Right ventricle myocardium superior (tissue), 1 donor: ENCODE data around the gene SBF1. TPM values are rescaled to one million over a fixed set of nuclear protein-coding genes. Genes with fewer than 3 reads are reported as not detected.
"Not testable (repeated sequence)": the region's sequence is repeated elsewhere in the genome, so short reads cannot be mapped to it uniquely, and the experiment has no call there.

ENCODE experiments used
- ATAC-seq: fragments of 200-7000 bp; cut with Tn5 transposase; one replicate; pipeline ENCODE4 v1.9.1; 2020; ENCODE audit warnings: mild to moderate bottlenecking; ENCODE audit not compliant: poor library complexity
- DNase-seq: peaks from one replicate; pipeline ENCODE4 v3.0.0-alpha.2; 2020
- intact Hi-C: fragments of 100-400 bp; cut with DNase I; formaldehyde crosslinking; loops from one replicate; pipeline ENCODE4 v1.11.2; 2022
- total RNA-seq: library from RNA; stranded (reverse); fragmentation: NEBNext Ultra II Directional; extraction: Animal tissue kit (Norgen Biotek cat#: 25700); gene quantifications from one replicate; pipeline ENCODE4 v1.2.1, GENCODE V29; 2021
- donor health status: DM: no; HTN: yes; CAD: no; lungs with severe emphysema.

The SBF1 gene
- total RNA-seq, 1 donor from 2014 or later = 46.6 TPM

DNA sequence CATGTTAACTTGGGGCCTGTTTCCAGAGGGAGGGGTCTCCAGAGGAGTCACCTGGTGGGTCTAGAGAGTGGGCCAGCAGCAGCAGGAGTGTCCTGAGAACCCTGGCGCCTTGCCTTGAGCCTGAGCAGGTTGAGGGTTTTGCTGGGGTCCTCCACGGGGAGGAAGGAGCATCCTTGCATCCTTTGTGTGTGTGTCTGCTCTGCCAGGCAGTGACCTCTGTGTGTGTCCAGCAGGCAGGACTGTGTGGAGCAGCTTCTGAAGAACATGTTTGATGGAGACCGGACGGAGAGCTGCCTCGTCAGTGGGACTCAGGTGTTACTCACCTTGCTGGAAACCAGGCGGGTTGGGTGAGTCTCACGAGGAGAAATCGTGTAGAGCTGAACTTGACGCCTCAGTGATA is 55.7 kb downstream of the SBF1 start:
- no peak for ATAC-seq
- DNase-seq = peak; percentile 32
- intact Hi-C loops = no loop called here

DNA sequence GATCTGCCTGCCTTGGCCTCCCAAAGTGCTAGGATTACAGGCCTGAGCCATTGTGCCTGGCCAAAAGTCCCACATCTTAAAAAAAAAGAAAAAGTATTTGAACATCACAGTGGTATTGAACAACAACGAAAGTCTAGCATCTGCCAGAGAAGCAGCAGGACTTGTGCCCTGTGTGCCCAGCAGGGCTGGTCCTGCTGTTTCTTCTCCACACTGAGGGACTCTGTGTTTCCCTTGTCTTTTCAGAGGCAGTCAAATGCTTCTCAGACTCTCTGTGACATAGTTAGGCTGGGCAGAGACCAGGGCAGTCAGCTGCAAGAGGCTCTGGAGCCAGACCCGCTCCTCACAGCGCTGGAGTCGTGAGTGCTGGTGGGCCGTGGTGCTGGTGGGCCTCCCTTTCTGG is 56.2 kb downstream of the SBF1 start:
- DNase-seq = peak; percentile 24
- no peak for ATAC-seq
- intact Hi-C loops = no loop called here

DNA sequence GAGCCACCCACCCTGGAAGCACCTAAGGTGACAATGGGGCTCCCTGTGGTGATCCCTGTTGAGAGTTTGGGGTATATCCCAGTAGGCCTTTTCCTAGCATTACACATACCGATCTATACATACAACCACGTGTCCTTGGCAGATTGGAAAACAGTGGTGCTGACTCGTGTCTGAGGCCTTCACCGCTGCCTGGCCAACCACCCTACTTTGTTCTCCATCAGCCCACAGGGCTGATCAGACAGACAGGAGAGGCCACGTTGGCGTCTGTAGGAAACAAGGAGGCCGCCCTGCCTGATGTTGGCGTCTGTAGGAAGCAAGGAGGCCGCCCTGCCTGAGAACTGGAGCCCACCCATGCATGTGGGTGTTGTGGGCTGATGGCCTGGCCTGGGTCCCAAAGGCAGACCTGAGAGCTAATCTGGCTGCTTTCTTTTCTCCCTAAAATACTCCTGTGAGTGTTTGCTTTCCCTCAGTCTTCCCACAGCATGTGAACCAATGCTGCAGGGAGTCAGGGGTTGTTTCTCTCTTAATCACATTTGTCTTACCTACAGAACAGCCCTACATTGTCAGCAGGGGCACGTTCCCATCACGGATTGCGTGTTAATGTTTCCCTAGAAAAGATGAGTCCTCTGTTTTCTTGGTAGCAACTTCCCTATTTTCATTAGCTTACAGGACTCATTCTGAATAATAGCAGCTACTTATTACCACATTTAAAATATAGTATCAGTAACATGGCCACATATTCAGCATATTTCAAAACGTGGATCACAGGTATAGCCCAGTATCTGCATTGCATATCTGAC is 57.2 kb downstream of the SBF1 start:
- intact Hi-C loops = no loop called here
- peak; percentile 36 for DNase-seq
- no peak for ATAC-seq

DNA sequence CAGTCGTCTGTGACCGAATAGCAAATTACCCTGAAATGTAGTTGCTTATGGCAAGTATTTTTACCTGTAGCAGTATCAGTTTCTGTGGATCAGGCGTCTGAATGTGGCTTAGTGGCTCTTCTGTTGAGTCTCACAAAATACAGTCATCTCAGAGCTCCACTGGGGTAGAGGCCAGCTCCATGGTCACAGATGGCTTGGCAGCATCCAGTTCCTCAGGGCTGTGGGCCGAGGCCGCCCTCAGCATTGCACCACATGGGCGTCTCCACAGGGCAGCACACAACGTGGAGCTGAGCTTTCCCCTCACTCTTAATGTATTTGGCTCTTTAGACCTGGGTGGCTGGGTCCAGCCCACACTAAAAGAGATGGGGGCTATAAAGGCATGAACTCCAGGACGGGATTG is 57.8 kb downstream of the SBF1 start:
- peak; percentile 38 for DNase-seq
- ATAC-seq = no peak
- intact Hi-C loops = no loop called here

DNA sequence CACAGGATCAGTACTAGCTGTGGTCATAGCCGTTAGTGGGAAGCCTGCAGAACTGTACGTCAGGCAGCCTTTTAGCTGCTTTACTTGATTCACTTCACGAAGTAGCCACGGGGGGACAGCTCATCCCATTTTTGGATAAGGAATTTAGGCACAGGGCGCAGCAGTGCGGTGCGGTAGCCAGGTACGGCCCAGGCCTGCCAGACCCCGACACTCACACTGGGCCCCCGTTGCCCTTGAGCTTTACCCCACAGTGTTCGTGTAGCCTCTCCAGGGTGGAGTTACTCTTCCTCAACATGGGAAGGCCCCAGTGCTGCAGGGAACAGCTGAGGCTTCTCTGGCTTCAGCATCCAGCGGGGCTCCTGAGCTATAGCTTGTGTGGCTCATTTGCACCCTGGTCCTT is 59.4 kb downstream of the SBF1 start:
- ATAC-seq (no peak), DNase-seq (peak; percentile 24)
- intact Hi-C loops = no loop called here

DNA sequence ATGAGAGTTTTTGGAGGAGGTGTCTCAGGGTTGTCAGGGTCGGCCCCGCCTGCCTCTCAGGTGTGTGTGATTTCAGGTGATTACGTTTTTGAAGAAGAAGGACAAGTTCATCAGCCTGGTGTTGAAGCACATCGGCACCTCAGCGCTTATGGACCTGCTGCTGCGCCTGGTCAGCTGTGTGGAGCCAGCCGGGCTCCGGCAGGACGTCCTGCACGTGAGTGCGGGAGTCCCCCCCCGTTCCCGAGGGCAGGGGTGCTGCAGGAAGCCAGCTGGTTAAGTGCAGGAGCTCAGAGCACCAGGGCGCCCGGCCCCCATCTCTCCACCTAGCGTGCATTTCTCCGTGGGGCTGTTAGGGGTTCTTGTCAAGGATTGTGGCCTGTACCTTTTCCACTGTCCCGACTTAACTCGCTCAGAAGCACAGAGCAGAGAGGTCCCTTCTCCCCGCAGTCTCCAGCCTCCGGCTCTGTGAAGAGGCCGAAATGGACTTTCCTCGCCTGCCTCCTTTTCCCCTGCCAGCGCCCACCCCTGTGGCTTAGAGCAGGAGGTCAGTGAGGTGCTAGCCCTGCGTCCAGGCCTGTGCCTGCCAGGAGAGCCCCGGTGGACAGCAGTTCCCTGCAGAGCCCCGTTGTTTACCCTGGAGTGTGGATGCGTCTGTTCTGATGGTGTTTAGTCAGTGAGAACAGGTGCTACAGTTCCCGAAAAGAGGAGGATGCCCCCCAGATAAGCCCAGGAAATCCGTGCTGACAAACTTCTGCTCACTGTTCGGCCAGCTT is 60.2 kb downstream of the SBF1 start:
- DNase-seq (no peak), ATAC-seq (no peak)
- intact Hi-C loops = no loop called here

DNA sequence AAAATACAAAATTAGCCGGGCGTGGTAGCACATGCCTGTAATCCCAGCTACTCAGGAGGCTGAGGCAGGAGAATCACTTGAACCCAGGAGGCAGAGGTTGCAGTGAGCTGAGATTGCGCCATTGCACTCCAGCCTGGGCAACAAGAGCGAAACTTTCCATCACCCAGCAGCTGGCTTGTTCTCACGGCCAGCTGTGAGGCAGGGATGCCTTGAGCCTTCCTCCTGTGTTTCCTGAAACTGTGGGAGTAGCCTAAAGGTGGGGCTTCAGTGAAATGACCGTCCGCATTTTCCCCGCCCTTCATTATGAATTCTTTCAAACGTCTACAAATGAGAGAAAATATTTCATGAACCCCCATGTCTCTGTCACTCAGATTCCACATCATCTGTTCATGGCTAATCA is 65.9 kb downstream of the SBF1 start:
- intact Hi-C loops, ATAC-seq, DNase-seq: not testable (repeated sequence)

DNA sequence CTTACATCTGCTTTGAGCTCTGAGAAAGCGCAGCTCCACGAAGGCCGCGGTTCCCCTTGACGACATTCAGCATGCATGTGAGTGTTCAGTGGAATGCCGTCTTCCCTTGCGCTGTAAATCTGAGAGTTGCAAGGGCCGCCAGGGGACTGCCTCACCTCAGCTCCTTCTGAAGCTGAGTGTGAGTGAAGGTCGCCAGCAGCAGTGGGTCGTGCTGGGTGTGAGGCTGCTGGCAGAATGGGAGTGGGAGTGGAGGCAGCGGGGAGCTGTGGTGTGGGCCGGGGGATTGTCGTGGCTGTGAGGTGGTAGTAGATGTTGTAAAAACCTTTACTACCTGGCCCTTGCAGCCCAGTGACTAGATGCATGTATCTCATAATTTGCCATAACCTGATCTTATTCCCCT is 66.5 kb downstream of the SBF1 start:
- ATAC-seq (no peak), DNase-seq (no peak)
- intact Hi-C loops = no loop called here

DNA sequence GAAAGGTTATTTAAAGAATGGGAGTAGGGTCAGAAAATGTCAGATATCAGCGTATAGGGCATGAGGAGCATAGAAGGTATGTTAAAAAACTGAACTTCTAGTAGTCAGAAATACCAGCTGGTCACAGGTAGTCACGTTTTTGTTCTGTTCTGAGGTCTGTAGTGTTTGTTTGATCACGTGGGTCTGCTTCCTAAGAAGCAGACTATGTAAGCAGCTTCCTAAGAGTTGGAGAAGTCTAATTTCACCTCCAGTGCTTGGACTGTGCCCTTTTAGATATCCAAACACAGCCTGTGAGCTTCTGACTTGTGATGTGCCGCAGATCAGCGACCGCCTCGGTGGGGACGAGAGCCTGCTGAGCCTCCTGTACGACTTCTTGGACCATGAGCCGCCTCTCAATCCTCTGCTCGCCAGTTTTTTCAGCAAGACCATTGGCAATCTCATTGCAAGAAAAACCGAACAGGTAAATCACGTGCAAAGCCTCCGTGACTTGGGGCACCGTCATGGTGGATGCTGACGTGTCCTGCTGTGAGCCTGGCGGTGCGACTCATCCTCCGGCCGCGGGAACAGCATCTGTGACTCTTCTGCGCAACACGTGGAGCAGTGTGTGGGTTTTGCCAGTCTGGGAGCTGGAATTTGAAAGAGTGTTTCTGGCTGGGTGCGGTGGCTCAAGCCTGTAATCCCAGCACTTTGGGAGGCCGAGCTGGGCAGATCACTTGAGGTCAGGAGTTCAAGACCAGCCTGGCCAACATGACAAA is 68.2 kb downstream of the SBF1 start:
- ATAC-seq (no peak), DNase-seq (no peak)
- intact Hi-C loops = no loop called here

DNA sequence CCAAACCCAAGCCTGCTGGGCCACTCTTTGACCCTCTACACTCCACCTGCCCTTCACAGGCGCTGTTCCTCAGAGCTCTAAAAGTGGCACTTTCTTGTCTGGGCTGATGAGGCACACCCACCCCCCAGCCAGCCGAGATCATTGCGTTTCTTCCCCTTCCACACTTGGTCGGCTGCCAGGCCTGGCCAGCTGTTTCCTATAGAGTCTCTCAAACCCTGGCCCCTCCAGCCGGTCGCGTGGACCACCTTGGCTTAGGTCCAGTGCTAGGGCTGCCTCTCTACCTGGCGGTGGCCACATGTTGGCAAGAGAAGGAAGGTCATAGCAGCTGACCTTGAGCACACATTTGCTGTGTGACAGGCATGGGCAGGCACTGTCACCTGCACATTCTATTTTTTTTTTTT is 71.1 kb downstream of the SBF1 start:
- intact Hi-C loops = no loop called here
- DNase-seq (peak; percentile 84), ATAC-seq (peak; percentile 62)

DNA sequence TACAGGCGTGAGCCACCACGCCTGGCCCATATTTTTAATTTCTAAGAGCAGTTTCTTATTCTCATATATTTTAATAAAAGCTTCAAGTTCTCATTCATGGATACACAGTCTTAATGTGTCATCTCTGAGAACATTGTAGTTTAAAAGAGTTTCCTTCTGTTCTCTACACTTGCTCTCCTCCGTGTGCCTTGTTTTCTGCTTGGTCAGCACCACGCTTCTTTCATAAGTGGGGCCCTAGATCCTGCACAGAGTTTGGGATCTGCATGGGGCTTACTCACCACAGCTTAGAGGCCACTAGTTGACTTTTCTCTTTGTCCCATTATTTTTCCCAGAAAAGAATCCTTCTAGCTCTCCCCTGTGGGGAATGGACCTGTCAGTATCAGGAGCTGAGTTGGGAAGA is 72.9 kb downstream of the SBF1 start:
- no peak for DNase-seq
- ATAC-seq = no peak

DNA sequence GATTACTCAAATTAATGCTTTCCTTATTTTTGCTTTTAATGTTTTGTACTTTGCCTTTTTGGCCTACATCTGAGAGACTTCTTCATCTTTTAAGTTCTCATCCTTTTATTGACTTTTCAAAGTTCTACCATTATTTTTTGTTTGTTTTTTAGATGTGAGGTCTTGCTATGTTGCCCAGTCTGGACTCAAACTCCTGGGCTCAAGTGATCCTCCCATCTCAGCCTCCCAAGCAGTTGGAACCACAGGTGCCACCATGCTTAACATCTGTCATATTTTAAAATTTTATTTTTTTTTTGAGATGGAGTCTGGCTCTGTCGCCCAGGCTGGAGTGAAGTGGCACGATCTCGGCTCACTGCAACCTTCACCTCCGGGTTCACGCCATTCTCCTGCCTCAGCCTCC is 73.9 kb downstream of the SBF1 start:
- no peak for ATAC-seq
- intact Hi-C loops = no loop called here
- DNase-seq = no peak

More for the DNA sequence above, 72.9 kb downstream of the SBF1 start:
- intact Hi-C loops = no loop called here

DNA sequence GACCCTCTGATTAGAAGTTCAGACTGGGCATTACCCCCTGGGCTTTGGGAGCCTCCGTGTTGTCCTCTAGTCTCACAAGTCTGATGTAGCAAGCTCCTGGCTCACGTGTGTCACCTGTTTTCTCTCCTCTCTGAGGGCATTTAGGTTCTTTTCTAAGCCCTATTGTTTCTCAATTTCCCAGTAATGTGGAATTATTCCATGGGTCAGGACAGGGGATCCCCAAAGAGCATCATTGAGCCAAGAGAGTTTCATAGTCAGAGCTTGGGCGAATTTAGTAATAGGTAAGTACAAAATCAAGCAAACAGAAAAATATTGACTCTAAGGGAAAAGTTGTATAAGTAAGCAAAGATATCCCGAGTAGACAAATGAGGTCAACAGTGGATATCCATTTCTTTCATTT is 74.4 kb downstream of the SBF1 start:
- no peak for ATAC-seq
- intact Hi-C loops = no loop called here
- DNase-seq = no peak

DNA sequence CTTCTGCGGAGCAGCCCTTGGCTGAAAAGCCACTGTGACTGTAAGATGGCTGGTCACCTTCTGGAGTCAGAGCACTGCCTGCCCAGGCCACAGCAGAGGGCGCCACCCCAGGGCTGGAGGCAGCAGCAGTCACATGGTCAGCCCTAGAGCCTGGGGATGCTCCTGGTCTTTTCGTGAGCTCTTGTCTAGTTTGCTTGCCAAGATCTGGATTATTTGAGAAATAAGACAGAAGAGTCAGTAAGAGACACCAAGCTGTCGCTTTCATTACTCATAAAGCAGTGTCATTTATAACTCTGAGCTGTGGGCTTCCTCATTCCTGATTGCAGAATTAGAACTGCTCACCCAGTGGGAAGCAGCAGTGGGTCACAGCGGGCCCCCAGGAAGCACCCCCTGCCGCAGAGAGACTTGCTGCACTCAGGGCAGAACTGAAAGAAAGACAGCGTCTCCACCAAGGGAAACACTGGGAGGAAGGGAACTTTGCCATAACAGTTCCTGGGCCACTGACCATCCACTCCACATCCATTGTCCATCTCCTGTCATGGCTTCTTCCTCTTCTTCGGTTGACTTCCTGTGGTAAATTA is 75.0 kb downstream of the SBF1 start:
- DNase-seq (peak; percentile 54), ATAC-seq (peak; percentile 28)
- intact Hi-C loops = no loop called here

DNA sequence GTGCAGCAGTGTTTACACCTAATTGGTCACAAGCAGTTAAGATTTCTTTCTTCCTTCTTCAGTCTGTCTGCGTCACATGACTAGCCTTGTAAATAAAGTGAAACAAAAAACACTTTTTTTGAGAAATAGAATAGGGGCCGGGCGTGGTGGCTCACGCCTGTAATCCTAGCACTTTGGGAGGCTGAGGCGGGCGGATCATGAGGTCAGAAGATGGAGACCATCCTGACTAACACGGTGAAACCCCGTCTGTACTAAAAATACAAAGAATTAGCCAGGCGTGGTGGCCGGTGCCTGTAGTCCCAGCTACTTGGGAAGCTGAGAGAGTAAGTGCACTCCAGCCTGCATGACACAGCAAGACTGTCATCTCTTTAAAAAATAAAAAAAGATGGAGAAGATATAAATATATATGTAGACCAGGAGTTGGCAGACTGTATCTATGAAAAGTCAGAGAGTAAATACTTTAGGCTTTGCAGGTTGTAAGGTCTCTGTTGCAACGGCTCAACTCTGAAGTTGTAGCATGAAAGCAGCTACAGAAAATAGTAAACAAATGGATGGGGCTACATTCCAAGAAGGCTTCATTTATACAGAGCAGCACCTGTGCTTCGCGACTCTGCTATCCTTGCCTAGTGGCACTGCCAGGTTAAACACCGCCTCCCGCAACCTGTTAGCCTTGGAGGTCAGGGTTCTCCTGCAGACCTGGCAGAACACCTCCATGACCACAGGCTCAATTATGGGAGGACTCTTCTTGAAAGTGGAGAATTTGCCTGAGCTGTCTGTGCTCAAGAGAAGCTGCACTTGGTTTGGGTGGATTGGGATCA is 75.8 kb downstream of the SBF1 start:
- intact Hi-C loops = no loop called here
- peak; percentile 22 for DNase-seq
- ATAC-seq = no peak

DNA sequence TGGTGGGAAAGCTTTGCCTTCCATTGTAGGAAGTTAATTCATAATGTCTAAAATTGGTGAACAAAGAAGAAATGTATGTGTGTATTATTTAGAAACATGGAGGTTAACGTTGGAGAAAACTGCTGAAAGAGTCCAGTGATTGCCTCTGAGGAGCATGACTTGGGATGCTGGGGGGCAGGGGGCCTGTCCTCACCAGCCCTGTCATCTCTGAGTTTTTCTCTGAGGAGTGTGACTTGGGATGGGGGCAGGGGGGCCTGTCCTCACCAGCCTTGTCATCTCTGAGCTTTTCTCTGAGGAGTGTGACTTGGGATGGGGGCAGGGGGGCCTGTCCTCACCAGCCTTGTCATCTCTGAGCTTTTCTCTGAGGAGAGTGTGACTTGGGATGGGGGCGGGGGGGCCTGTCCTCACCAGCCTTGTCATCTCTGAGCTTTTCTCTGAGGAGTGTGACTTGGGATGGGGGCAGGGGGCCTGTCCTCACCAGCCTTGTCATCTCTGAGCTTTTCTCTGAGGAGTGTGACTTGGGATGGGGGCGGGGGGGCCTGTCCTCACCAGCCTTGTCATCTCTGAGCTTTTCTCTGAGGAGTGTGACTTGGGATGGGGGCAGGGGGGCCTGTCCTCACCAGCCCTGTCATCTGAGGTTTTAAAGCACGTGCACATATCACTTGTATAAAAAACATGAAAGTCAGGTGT is 77.3 kb downstream of the SBF1 start:
- intact Hi-C loops, DNase-seq, ATAC-seq: not testable (repeated sequence)

DNA sequence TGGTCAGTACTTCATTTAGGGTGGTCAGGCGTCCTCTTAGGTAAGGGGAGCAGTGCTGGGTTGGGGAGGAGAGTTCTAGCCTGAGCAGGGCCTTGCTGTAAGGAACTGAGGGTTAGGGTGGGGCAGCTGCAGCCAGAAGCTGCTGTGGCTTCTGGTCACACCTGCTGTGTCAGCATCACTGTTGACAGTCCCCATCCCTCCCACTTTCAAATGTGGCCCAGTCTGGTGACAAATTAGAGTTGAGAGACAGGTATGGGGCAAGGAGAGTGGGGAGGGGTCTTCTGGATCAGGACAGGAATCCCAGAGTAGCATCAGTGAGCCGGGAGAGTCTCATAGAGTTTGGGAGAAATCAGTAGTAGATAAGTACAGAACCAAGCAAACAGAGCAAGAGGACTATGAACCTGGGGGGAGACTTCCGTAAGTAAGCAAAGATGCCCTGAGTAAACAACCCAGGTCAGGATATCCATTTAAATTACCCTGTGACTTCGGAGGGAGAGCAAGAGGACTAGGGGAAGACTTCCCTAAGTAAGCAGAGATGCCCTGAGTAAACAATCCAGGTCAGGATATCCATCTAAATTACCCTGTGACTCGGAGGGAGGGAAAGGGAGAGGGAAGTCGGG is 78.0 kb downstream of the SBF1 start:
- no peak for DNase-seq
- intact Hi-C loops = no loop called here
- ATAC-seq = no peak
